ENCODE data around the gene RERE. TPM values are rescaled to one million over a fixed set of nuclear protein-coding genes. Genes with fewer than 3 reads are reported as not detected.

RERE gene
- total RNA-seq, 4 donors from 2014 or later = 86.4 to 111 (median 103) TPM

GRCh38 chr1:8421721-8422120, 395.7 kb downstream of the RERE start:
- H3K4me3 ChIP-seq = peak overlapping the region; percentile 79 to 95 (median 86)
- H3K27me3 ChIP-seq = no peaks in the 10 kb centered on the region
- H3K9me3 ChIP-seq = no peaks in the 10 kb centered on the region
- peak overlapping the region; percentile 91 to 99 (median 96) for H3K27ac ChIP-seq
- peaks cover 0 to 75% (median 59%) of the 10 kb centered on the region in 4 donors for H3K4me1 ChIP-seq
- DNase-seq (ENCODE audit: low spot score in 2 of 2) = peak in 1 of 2 donors; percentile 30
- WGBS, 2 donors = 17 to 25% methylated on average over 6 of the region's 6 CpGs
- H3K36me3 ChIP-seq = peaks cover 0 to 12% (median 0%) of the 10 kb centered on the region in 3 donors
- TF ChIP-seq CTCF (IDR thresholded peaks at IDR 0.05) (no peak), EP300 (IDR thresholded peaks at IDR 0.05) (peak in 1 of 2 donors; percentile 45), POLR2A (IDR thresholded peaks at IDR 0.05) (no peak)

GRCh38 chr1:8420318-8420717, 397.1 kb downstream of the RERE start:
- Histone ChIP-seq H3K36me3 (peaks cover 0 to 21% (median 0%) of the 10 kb centered on the region in 3 donors), H3K4me1 (peaks cover 0 to 76% (median 58%) of the 10 kb centered on the region in 4 donors), H3K9me3 (no peaks in the 10 kb centered on the region), H3K27ac (peak overlapping the region; percentile 91 to 99 (median 96)), H3K27me3 (no peaks in the 10 kb centered on the region), H3K4me3 (peak overlapping the region; percentile 7 to 95 (median 52))
- no peak for DNase-seq (ENCODE audit: low spot score in 2 of 2)
- TF ChIP-seq CTCF (IDR thresholded peaks at IDR 0.05) = no peak
- TF ChIP-seq EP300 (IDR thresholded peaks at IDR 0.05) = no peak
- no peak for TF ChIP-seq POLR2A (IDR thresholded peaks at IDR 0.05)

- Histone ChIP-seq H3K9me3 (no peaks in the 10 kb centered on the region), H3K4me1 (peaks cover 0 to 76% (median 56%) of the 10 kb centered on the region in 4 donors), H3K27ac (peak overlapping the region; percentile 91 to 99 (median 96)), H3K4me3 (peak overlapping the region in 3 of 4 donors; percentile 2 to 95 (median 79)), H3K36me3 (peaks cover 0 to 21% (median 0%) of the 10 kb centered on the region in 3 donors), H3K27me3 (no peaks in the 10 kb centered on the region)
- no peak for DNase-seq (ENCODE audit: low spot score in 2 of 2)
- 56 to 63% methylated on average over 3 of the region's 3 CpGs for WGBS, 2 donors
- TF ChIP-seq POLR2A (IDR thresholded peaks at IDR 0.05) (no peak), CTCF (IDR thresholded peaks at IDR 0.05) (no peak), EP300 (IDR thresholded peaks at IDR 0.05) (no peak)
Measured at GRCh38 chr1:8419861-8420260, 397.6 kb downstream of the RERE start.

DNA sequence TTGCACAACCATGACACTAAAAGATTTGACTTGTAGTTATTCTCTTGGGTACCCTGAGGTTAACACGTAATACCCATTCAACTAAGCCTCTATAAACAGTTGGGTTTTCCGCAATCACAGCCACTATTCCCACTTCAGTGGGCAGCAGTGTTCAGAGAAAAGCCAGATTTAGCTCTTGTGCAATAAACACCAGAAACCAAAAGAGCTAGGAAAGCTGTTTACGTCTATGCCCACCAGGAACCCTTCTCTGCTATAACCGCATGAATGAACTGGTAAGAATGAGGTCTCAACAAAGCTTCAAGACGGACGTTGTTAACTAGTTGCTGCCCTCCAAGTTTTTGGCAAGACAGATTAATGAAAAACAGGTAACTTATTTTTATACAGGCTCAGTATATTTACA, 398.3 kb downstream of the RERE start:
- Histone ChIP-seq H3K4me3 (peak overlapping the region in 2 of 4 donors; percentile 2 to 95), H3K4me1 (peaks cover 0 to 76% (median 50%) of the 10 kb centered on the region in 4 donors), H3K9me3 (no peaks in the 10 kb centered on the region), H3K36me3 (peaks cover 0 to 25% (median 0%) of the 10 kb centered on the region in 3 donors), H3K27ac (peak overlapping the region; percentile 50 to 99 (median 96)), H3K27me3 (no peaks in the 10 kb centered on the region)
- 22 to 33% methylated on average over 6 of the region's 6 CpGs for WGBS, 2 donors
- TF ChIP-seq EP300 (IDR thresholded peaks at IDR 0.05) (peak in 1 of 2 donors; percentile 41), POLR2A (IDR thresholded peaks at IDR 0.05) (no peak)
- no peak for DNase-seq (ENCODE audit: low spot score in 2 of 2)

GRCh38 chr1:8418301-8418700, 399.1 kb downstream of the RERE start:
- no peaks in the 10 kb centered on the region for H3K9me3 ChIP-seq
- H3K27me3 ChIP-seq = no peaks in the 10 kb centered on the region
- H3K36me3 ChIP-seq = peaks cover 0 to 34% (median 0%) of the 10 kb centered on the region in 3 donors
- DNase-seq (ENCODE audit: low spot score in 2 of 2) = no peak
- no peak for TF ChIP-seq EP300 (IDR thresholded peaks at IDR 0.05)
- WGBS, 2 donors = 81 to 87% methylated on average over 4 of the region's 4 CpGs
- no peak overlapping the region for H3K4me3 ChIP-seq
- H3K27ac ChIP-seq = peak overlapping the region in 3 of 4 donors; percentile 94 to 99 (median 97)
- peaks cover 0 to 85% (median 48%) of the 10 kb centered on the region in 4 donors for H3K4me1 ChIP-seq

DNA sequence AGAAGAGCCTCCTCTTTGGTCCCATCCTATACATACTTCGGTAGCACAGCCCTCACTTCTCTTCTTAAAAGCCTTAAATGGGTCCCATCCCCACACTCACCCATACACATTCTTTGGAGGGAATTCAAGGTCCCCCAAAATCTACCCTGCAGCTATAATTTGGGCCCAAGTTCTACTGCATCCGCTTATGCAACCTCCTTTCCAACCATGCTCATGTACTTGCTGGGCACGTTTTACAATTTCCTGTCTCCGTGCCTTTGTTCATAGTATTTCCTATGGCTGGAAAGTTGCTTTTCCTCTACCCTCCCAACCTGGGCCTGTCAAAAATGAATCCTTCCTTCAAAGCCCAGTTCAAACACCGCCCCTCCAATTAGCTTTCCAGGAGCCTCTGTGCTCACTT, 399.8 kb downstream of the RERE start:
- TF ChIP-seq POLR2A (IDR thresholded peaks at IDR 0.05) = no peak
- TF ChIP-seq EP300 (IDR thresholded peaks at IDR 0.05) = no peak
- no peak for TF ChIP-seq CTCF (IDR thresholded peaks at IDR 0.05)
- peaks cover 0 to 92% (median 53%) of the 10 kb centered on the region in 4 donors for H3K4me1 ChIP-seq

More for the DNA sequence above, 399.8 kb downstream of the RERE start:
- H3K27me3 ChIP-seq = no peaks in the 10 kb centered on the region
- H3K4me3 ChIP-seq = no peak overlapping the region
- no peaks in the 10 kb centered on the region for H3K9me3 ChIP-seq
- no peak for DNase-seq (ENCODE audit: low spot score in 2 of 2)
- H3K36me3 ChIP-seq = peaks cover 0 to 37% (median 0%) of the 10 kb centered on the region in 3 donors
- peak overlapping the region in 2 of 4 donors; percentile 94 to 99 for H3K27ac ChIP-seq
- WGBS, 2 donors = 67 to 72% methylated on average over 5 of the region's 5 CpGs
